RWPE1 (cell line): ENCODE results near the gene PLOD3.

ENCODE experiments used
- CTCF ChIA-PET: fragments of 350-600 bp; sonication (Branson Sonifier 250); formaldehyde crosslinking; extraction: SDS; loops from one replicate; lab custom pipeline; 2021; lab: Yijun Ruan, JAX
- POLR2A ChIA-PET: fragments of 400-600 bp; formaldehyde crosslinking; extraction: SDS; loops from one replicate; lab custom pipeline; 2020; ENCODE audit warnings: antibody characterized with exemption; ENCODE audit not compliant: low non-redundant PET; lab: Yijun Ruan, JAX
- DNase-seq: peaks from one replicate; pipeline ENCODE4 v3.0.0; 2012; ENCODE audit warnings: low spot score
- H3K27ac ChIP-seq: fragments of 450-650 bp; 2 replicates; pipeline ENCODE4 v1.5.1; 2017
- CTCF ChIP-seq: fragments of 450-650 bp; conservative IDR thresholded peaks from 2 replicates; pipeline ENCODE4 v1.5.1; 2017; ENCODE audit warnings: low read depth, mild to moderate bottlenecking

The PLOD3 gene

DNA sequence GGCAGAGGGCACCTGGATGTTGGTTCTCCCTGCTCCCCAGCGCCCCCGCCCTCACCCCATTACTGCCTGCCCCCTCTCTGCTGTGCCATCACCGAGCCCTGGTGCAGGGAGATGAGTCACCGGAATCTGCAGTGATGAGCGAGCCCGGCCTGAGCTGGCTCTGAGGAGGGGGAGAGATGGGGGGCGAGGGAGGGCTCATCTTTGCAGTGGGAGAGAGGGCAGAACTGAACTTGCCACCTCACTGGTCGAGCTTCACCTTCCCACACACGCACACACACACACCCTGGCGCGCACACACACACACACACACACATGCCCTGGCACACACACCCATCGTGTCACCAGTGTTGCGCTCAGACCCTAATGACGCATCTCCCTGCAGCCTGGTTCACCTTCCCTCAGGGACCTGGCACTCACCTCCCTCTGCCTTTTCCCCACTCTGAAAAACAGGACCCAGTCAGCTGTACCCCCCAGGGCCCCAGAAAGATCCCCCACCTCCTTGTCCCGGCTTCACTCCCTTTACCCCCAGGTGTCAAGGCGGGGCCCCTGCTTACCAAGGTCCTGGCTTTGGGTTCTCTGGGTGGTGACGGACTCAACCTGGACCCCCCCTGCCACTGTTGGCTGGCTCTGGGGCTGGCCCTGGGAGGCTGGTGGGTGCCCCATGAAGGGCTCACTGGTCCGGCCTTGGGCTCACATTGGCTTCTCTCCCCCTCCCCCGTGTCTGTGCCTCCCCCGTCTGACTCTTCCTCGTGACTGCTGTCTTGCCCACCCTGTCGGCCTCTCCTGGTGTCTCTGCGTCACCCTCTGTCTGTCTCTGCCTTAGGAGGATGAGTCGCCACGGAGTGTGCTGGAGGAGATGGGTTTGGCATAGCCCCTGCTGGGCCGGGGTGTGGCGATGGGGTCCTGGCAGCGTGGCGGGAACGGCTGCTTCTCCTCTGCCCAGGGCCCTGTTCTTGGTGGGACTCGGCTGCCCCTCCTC is 57.4 kb downstream of the PLOD3 start:
- POLR2A ChIA-PET = interaction anchor here (0.5 kb wide), 1 partner anchor 1137 kb away, joined by 3 read pairs; no protein-coding TSS in a partner anchor
- CTCF ChIA-PET = interaction anchor here (1.4 kb wide), 1 partner anchor 123 kb away, joined by 3 read pairs; no protein-coding TSS in a partner anchor
- TF ChIP-seq CTCF = no peak
- peak; percentile 69 for DNase-seq
- peak overlapping the region; percentile 86 for H3K27ac ChIP-seq

DNA sequence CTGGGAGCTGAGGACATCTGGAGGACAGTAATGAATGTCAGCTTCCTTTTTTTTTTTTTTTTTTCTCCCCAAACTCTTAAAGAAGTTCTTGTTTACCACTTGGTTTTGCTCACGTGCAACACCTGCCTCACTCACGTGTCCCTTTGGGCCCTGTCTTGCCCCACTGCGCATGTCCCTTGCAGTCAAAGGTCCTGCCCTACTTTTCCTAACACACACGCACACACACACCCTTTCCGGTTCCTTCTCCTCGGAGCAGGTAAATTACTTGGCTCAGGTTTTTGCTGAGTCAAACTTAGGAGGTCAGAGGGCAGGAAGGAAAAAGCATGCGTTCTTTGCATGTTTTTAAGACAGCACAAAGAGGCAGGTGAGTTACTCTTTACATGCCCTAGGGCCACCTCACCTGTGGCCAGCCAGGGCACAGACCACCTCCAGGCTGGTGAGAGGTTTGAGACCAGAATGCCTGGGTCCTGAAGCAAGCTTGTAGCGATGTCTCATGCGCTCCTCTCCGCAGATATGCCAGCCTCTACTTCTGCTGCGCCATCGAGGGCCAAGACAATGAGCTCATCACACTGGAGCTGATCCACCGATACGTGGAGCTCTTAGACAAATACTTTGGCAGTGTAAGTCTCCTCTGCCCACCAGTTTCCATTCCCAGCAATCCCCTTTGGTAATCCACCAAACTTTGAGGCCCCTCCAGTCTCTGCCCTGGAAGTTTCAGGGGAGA is 60.4 kb downstream of the PLOD3 start:
- POLR2A ChIA-PET = interaction anchor here (0.6 kb wide), 1 partner anchor 253 kb away, joined by 3 read pairs; no protein-coding TSS in a partner anchor
- CTCF ChIA-PET = interaction anchor here (0.6 to 2.2 kb wide), 8 partner anchors 13 to 674 kb away, joined by 3 to 9 read pairs (median 3); partner anchors contain the start of gene NAT16
- no peak for TF ChIP-seq CTCF
- peak overlapping the region; percentile 87 for H3K27ac ChIP-seq
- peak; percentile 81 for DNase-seq

DNA sequence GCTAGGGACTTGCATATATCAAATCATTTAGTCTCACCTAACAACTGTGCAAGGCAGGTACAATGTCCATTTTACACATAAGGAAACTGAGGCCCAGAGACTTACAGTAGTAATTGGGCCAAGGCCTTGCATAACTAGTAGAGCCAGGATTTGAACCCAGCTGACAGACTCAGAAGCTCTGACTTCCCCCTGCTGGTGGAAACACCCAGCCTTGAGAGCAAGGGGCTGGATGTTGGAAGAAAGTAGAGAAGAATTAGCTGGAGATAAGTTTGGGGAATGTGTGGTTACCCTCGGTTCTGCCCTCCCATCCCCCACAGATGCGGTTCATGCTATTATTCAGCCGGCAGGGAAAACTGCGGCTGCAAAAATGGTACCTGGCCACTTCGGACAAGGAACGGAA is 61.1 kb downstream of the PLOD3 start:
- no peak for DNase-seq
- H3K27ac ChIP-seq = peak overlapping the region; percentile 87
- no peak for TF ChIP-seq CTCF
- ChIA-PET POLR2A (no interaction called here), CTCF (interaction anchor here (0.6 to 2.2 kb wide), 7 partner anchors 12 to 156 kb away, joined by 3 to 9 read pairs (median 3); no protein-coding TSS in a partner anchor)
